ENCODE measurements around the gene ATF6.

The ATF6 gene

DNA sequence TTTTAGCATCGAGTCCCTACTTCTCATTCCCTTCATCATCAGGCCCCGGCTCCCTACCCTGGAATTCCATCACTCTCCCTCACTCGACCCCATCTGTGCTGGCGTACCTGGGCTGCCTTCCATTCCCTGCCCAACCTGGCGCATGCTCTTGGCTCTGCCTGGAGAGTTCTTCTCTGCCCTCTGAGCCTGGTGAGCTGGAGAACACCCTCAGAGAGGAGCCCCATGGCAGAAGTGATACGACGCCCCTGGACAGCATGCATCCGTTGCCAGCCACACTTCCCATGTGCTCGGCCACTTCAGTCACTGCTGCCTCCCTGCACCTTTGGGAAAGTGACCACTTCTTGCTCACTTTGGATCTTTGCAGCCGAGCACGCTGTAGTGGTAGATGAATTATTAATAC, 227.5 kb downstream of the ATF6 start:
- DNase-seq (ENCODE audit: low read depth in 1 of 2, low spot score in 1 of 2): no peak

DNA sequence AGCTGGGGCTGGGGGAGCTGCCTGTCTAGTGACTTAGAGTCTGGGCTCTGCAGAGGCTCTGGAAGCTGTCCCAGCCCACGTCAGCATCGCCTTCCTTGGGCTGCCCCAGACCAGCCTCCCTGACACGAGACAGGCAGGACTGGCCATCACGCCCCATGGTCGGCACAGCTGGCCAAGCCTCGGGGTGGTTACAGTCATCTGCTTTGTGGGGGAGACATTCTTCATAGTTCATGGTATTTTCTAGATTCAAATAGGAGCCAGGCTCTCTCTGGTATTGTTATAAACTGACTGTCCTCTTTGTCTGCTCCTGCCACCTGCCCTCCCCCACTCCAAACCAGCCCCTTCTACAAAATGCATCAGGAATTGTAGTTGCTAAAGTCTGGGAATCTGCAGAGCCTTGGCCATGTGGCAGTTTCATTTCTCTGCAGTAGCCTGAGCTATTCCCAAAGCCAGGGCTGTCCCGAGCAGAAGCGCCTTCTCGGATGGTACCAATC, 228.1 kb downstream of the ATF6 start:
- DNase-seq (ENCODE audit: low read depth in 1 of 2, low spot score in 1 of 2): no peak

GRCh38 chr1:161997152-161997551, 231.0 kb downstream of the ATF6 start:
- DNase-seq (ENCODE audit: low read depth in 1 of 2, low spot score in 1 of 2): no peak

- no peak for DNase-seq (ENCODE audit: low read depth in 1 of 2, low spot score in 1 of 2)
Observed at GRCh38 chr1:161998811-161999210, 232.7 kb downstream of the ATF6 start.

GRCh38 chr1:161999301-162000052, 233.4 kb downstream of the ATF6 start:
- no peak for DNase-seq (ENCODE audit: low read depth in 1 of 2, low spot score in 1 of 2)

- DNase-seq (ENCODE audit: low read depth in 1 of 2, low spot score in 1 of 2): no peak
Observed at GRCh38 chr1:162000053-162000420, 233.9 kb downstream of the ATF6 start.

GRCh38 chr1:162003061-162003829, 237.1 kb downstream of the ATF6 start:
- DNase-seq (ENCODE audit: low read depth in 1 of 2, low spot score in 1 of 2): no peak

DNA sequence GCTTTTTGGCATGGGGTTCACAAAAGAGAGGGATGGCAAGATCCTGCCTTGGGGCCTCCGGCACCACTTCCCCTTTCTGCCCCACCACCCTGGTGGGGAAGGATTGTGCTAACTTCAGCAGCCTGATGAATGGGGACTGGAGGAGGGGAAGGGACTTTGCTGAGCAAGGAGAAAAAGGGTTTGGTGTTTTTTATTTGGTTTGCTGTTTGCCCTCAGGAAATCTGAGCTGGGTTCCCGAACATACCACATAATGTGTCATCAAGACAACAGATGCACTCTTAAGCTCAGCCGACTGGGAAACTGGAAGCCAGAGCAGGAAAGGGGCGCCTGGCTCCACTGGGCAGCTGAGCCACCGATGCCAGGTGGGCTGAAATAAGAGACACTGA, 237.7 kb downstream of the ATF6 start:
- DNase-seq (ENCODE audit: low read depth in 1 of 2, low spot score in 1 of 2): no peak

- no peak for DNase-seq (ENCODE audit: low read depth in 1 of 2, low spot score in 1 of 2)
Observed at GRCh38 chr1:162004441-162004950, 238.4 kb downstream of the ATF6 start.

- no peak for DNase-seq (ENCODE audit: low read depth in 1 of 2, low spot score in 1 of 2)
Observed at GRCh38 chr1:162006081-162006480, 240.0 kb downstream of the ATF6 start.

DNA sequence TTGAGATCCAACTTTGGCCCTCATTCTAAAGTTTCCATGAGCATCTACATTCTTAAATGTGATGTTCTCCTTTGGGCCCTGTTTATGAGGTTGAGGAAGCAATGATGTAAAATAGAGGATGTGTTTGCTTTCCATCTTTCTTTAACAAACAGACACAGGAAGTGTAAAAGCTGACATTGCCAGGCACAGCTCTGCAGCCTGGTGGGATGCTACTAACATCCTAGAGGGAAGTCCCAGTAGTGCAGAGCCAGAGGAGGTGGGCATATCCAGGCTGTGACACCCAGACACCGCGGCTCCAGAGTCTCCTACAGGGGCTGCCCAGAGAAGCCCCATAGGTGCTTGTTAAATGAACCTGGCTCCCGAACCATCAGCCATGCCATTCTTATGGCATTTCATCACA, 241.3 kb downstream of the ATF6 start:
- no peak for DNase-seq (ENCODE audit: low read depth in 1 of 2, low spot score in 1 of 2)

- DNase-seq (ENCODE audit: low read depth in 1 of 2, low spot score in 1 of 2): no peak
Observed at GRCh38 chr1:162008799-162009198, 242.7 kb downstream of the ATF6 start.

- no peak for DNase-seq (ENCODE audit: low read depth in 1 of 2, low spot score in 1 of 2)
Observed at GRCh38 chr1:162009501-162010174, 243.5 kb downstream of the ATF6 start.

GRCh38 chr1:162010175-162010506, 244.0 kb downstream of the ATF6 start:
- no peak for DNase-seq (ENCODE audit: low read depth in 1 of 2, low spot score in 1 of 2)

DNA sequence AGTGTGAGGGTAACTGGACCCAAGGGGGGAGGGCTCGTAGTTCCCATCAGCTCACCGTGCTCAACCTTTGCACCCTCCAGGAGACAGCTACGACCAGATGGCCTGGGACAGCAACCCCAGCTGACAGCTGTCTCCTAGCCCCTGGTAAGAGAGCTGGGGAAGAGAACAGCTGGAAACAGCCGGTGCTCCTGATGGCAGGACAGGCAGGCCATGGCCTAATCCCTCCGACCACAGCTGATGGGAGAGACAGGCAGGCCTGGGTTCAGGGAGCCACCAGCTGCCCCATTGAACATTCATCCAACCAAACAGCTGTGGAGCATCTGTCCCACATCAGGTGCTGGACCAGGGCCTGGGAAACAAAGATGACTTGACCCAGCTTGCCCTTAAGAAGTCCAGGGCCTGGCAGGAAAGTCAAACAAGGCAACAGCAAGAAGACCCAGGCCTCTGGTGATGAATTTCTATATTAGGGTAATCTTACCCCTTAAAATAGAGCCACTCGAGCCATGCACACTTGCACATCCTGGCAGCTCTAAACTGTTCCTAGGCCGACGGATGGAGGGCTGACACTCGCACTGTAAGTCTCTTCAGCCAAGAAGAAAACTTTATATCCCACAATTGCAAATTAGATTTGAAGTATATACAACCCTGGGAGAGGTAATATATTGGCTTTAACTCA, 245.4 kb downstream of the ATF6 start:
- DNase-seq (ENCODE audit: low read depth in 1 of 2, low spot score in 1 of 2): no peak

DNA sequence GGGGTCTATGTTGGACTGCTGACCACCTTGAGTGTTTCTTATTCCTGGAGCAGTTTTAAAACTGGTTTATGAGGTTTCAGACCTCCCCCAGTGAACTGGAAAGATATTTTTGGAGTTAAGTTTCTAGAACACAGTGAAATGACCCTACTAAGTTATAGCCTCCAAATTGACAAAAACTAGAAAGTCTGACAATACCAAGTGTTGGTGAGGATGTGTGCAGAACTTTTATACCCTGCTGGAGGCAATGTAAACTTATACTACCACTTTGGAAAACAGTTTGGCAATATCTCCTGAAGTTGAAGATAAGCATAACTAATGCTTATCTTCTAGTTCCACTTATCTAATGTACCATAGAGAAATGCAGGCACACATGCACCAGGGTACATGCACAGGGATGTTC, 247.2 kb downstream of the ATF6 start:
- no peak for DNase-seq (ENCODE audit: low read depth in 1 of 2, low spot score in 1 of 2)

Data from activated T-helper 1 cell treated with anti-CD3 and anti-CD28 coated beads, Interleukin-2, amount 50 U/mL, for 16 hours (primary cell).